ENCODE data around the gene GLRX.

GLRX gene

DNA sequence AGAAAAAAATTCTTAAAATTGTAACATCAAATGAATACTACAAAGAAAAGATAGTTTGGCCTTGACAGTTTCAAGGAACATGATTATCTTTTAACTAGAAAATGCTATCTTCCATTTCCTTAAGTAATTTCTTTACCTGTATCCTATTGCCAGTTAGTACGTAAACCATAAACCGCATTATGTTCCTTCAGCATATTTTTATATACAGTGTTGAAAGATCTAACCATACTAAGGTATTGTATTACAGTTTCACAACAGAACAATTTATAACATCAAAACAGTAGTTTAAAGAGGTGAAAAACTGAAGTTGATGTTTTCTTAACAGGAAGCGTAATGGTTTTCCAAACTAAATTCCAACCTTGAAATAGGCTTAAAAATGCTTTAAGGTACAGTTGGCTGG is 45.1 kb downstream of the GLRX start:
- DNase-seq, result no peak
- Histone ChIP-seq H3K9me3 (ENCODE audit: control extremely low read depth in 1 of 5, control insufficient read depth in 4 of 5, insufficient read depth in 2 of 5, low read depth in 1 of 5, low read length in 4 of 5) (no peaks in the 10 kb centered on the region), H3K4me1 (ENCODE audit: control extremely low read depth in 1 of 4, control insufficient read depth in 4 of 4, insufficient read depth in 4 of 4, low read length in 3 of 4) (peaks cover 16 to 48% (median 39%) of the 10 kb centered on the region in 4 experiments), H3K27ac (ENCODE audit: insufficient read depth in 1 of 2, low read depth in 1 of 2, low read length in 2 of 2, poor library complexity in 1 of 2, severe bottlenecking in 2 of 2) (no peak overlapping the region), H3K36me3 (ENCODE audit: control insufficient read depth in 4 of 4, insufficient read depth in 4 of 4, low read length in 3 of 4) (peaks cover 0 to 4% (median 1%) of the 10 kb centered on the region in 4 experiments), H3K4me3 (ENCODE audit: control insufficient read depth in 1 of 7, extremely low read depth in 1 of 7, insufficient read depth in 4 of 7, low read depth in 2 of 7, low read length in 6 of 7) (no peak overlapping the region), H3K27me3 (replicated peaks in 2 of 5; ENCODE audit: control insufficient read depth in 4 of 5, insufficient read depth in 5 of 5, low read length in 4 of 5) (no peaks in the 10 kb centered on the region)
- CTCF ChIA-PET, result interaction anchor here (0.7 to 0.8 kb wide), 2 partner anchors 105 to 132 kb away, joined by 3 read pairs; no protein-coding TSS in a partner anchor
- POLR2A ChIA-PET, result no interaction called here
- 100% methylated on average over 1 of the region's 3 CpGs for WGBS (ENCODE audit: insufficient coverage)

DNA sequence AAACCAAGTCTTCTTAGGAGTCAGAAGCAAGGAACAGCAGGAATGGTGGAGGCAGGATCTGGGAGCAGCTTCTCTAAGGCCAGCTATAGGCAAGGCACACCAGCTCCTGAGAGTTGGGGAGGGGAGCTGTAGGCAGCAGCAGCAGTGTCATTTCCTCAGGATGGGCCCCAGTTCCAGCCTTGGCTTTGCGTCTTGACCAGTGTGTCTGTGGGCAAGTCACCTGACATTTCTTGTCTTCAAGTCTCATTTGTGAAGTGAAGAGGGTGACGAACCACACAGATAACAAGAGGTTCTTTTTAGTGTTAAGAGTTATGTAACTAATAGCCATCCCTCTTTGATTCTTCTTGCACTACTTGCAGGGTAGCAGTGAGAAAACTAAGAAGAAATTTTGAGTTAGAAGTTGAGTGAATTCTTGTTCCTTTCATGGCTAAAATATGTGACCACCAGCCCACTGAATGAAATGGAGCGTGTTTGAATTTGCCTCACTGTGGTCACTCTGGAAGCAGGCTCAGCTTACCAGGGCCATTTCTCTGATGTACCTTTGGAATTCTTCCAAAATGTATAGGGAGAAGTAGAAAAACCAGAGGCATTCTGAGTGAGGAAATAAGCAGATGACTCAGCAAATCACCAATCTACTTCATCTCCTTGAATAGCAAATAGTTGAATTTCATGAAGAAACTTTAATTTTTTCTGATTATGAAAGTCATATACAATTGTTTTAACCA is 49.0 kb downstream of the GLRX start:
- H3K4me1 ChIP-seq (ENCODE audit: control extremely low read depth in 1 of 4, control insufficient read depth in 4 of 4, insufficient read depth in 4 of 4, low read length in 3 of 4), result peaks cover 7 to 21% (median 14%) of the 10 kb centered on the region in 4 experiments
- WGBS (ENCODE audit: insufficient coverage), result 11% methylated on average over 1 of the region's 3 CpGs
- ChIA-PET CTCF (interaction anchor here (0.5 to 1.0 kb wide), 4 partner anchors 12 to 109 kb away, joined by 3 read pairs; no protein-coding TSS in a partner anchor), POLR2A (interaction anchor here (0.6 kb wide), 1 partner anchor 84 kb away, joined by 4 read pairs; no protein-coding TSS in a partner anchor)
- DNase-seq, result peak; percentile 48 to 79 (median 72)
- H3K36me3 ChIP-seq (ENCODE audit: control insufficient read depth in 4 of 4, insufficient read depth in 4 of 4, low read length in 3 of 4), result peaks cover 0 to 17% (median 3%) of the 10 kb centered on the region in 4 experiments
- H3K9me3 ChIP-seq (ENCODE audit: control extremely low read depth in 1 of 5, control insufficient read depth in 4 of 5, insufficient read depth in 2 of 5, low read depth in 1 of 5, low read length in 4 of 5), result no peaks in the 10 kb centered on the region
- H3K4me3 ChIP-seq (ENCODE audit: control insufficient read depth in 1 of 7, extremely low read depth in 1 of 7, insufficient read depth in 4 of 7, low read depth in 2 of 7, low read length in 6 of 7), result peak overlapping the region in 3 of 7 experiments; percentile 3 to 42 (median 5)
- H3K27me3 ChIP-seq (replicated peaks in 2 of 5; ENCODE audit: control insufficient read depth in 4 of 5, insufficient read depth in 5 of 5, low read length in 4 of 5), result no peaks in the 10 kb centered on the region
- H3K27ac ChIP-seq (ENCODE audit: insufficient read depth in 1 of 2, low read depth in 1 of 2, low read length in 2 of 2, poor library complexity in 1 of 2, severe bottlenecking in 2 of 2), result peak overlapping the region; percentile 7 to 50

GRCh38 chr5:95771892-95772291 is 50.6 kb downstream of the GLRX start:
- no peaks in the 10 kb centered on the region for H3K9me3 ChIP-seq (ENCODE audit: control extremely low read depth in 1 of 5, control insufficient read depth in 4 of 5, insufficient read depth in 2 of 5, low read depth in 1 of 5, low read length in 4 of 5)
- ChIA-PET CTCF (interaction anchor here (1.0 to 2.5 kb wide), 7 partner anchors 9 to 108 kb away, joined by 3 to 11 read pairs (median 6); no protein-coding TSS in a partner anchor), POLR2A (interaction anchor here (0.6 kb wide), 1 partner anchor 9 kb away, joined by 3 read pairs; no protein-coding TSS in a partner anchor)
- no peak for DNase-seq
- no peaks in the 10 kb centered on the region for H3K27me3 ChIP-seq (replicated peaks in 2 of 5; ENCODE audit: control insufficient read depth in 4 of 5, insufficient read depth in 5 of 5, low read length in 4 of 5)
- no peak overlapping the region for H3K4me3 ChIP-seq (ENCODE audit: control insufficient read depth in 1 of 7, extremely low read depth in 1 of 7, insufficient read depth in 4 of 7, low read depth in 2 of 7, low read length in 6 of 7)
- H3K4me1 ChIP-seq (ENCODE audit: control extremely low read depth in 1 of 4, control insufficient read depth in 4 of 4, insufficient read depth in 4 of 4, low read length in 3 of 4), result peaks cover 7 to 21% (median 14%) of the 10 kb centered on the region in 4 experiments
- no CpG with 5 or more reads among the region's 2 CpGs for WGBS (ENCODE audit: insufficient coverage)
- peaks cover 0 to 21% (median 3%) of the 10 kb centered on the region in 4 experiments for H3K36me3 ChIP-seq (ENCODE audit: control insufficient read depth in 4 of 4, insufficient read depth in 4 of 4, low read length in 3 of 4)
- H3K27ac ChIP-seq (ENCODE audit: insufficient read depth in 1 of 2, low read depth in 1 of 2, low read length in 2 of 2, poor library complexity in 1 of 2, severe bottlenecking in 2 of 2), result no peak overlapping the region

GRCh38 chr5:95770830-95771708 is 51.5 kb downstream of the GLRX start:
- POLR2A ChIA-PET, result interaction anchor here (0.6 kb wide), 1 partner anchor 10 kb away, joined by 3 read pairs; no protein-coding TSS in a partner anchor
- WGBS (ENCODE audit: insufficient coverage), result 96% methylated on average over 5 of the region's 8 CpGs

GRCh38 chr5:95768731-95769130 is 53.8 kb downstream of the GLRX start:
- Histone ChIP-seq H3K4me3 (ENCODE audit: control insufficient read depth in 1 of 7, extremely low read depth in 1 of 7, insufficient read depth in 4 of 7, low read depth in 2 of 7, low read length in 6 of 7) (no peak overlapping the region), H3K9me3 (ENCODE audit: control extremely low read depth in 1 of 5, control insufficient read depth in 4 of 5, insufficient read depth in 2 of 5, low read depth in 1 of 5, low read length in 4 of 5) (no peaks in the 10 kb centered on the region), H3K4me1 (ENCODE audit: control extremely low read depth in 1 of 4, control insufficient read depth in 4 of 4, insufficient read depth in 4 of 4, low read length in 3 of 4) (peaks cover 3 to 14% (median 11%) of the 10 kb centered on the region in 4 experiments), H3K36me3 (ENCODE audit: control insufficient read depth in 4 of 4, insufficient read depth in 4 of 4, low read length in 3 of 4) (peaks cover 0 to 21% (median 5%) of the 10 kb centered on the region in 4 experiments), H3K27ac (ENCODE audit: insufficient read depth in 1 of 2, low read depth in 1 of 2, low read length in 2 of 2, poor library complexity in 1 of 2, severe bottlenecking in 2 of 2) (no peak overlapping the region), H3K27me3 (replicated peaks in 2 of 5; ENCODE audit: control insufficient read depth in 4 of 5, insufficient read depth in 5 of 5, low read length in 4 of 5) (no peaks in the 10 kb centered on the region)
- POLR2A ChIA-PET, result no interaction called here
- 98% methylated on average over 7 of the region's 9 CpGs for WGBS (ENCODE audit: insufficient coverage)
- no peak for DNase-seq
- CTCF ChIA-PET, result interaction anchor here (0.9 to 1.9 kb wide), 8 partner anchors 10 to 81 kb away, joined by 3 to 11 read pairs (median 4); no protein-coding TSS in a partner anchor

More at GRCh38 chr5:95770830-95771708, 51.5 kb downstream of the GLRX start:
- CTCF ChIA-PET, result interaction anchor here (1.0 to 2.5 kb wide), 13 partner anchors 8 to 126 kb away, joined by 3 to 11 read pairs (median 5); no protein-coding TSS in a partner anchor
- peaks cover 7 to 21% (median 14%) of the 10 kb centered on the region in 4 experiments for H3K4me1 ChIP-seq (ENCODE audit: control extremely low read depth in 1 of 4, control insufficient read depth in 4 of 4, insufficient read depth in 4 of 4, low read length in 3 of 4)
- no peaks in the 10 kb centered on the region for H3K9me3 ChIP-seq (ENCODE audit: control extremely low read depth in 1 of 5, control insufficient read depth in 4 of 5, insufficient read depth in 2 of 5, low read depth in 1 of 5, low read length in 4 of 5)
- H3K27ac ChIP-seq (ENCODE audit: insufficient read depth in 1 of 2, low read depth in 1 of 2, low read length in 2 of 2, poor library complexity in 1 of 2, severe bottlenecking in 2 of 2), result no peak overlapping the region
- H3K36me3 ChIP-seq (ENCODE audit: control insufficient read depth in 4 of 4, insufficient read depth in 4 of 4, low read length in 3 of 4), result peaks cover 0 to 21% (median 3%) of the 10 kb centered on the region in 4 experiments
- DNase-seq, result no peak
- no peaks in the 10 kb centered on the region for H3K27me3 ChIP-seq (replicated peaks in 2 of 5; ENCODE audit: control insufficient read depth in 4 of 5, insufficient read depth in 5 of 5, low read length in 4 of 5)
- H3K4me3 ChIP-seq (ENCODE audit: control insufficient read depth in 1 of 7, extremely low read depth in 1 of 7, insufficient read depth in 4 of 7, low read depth in 2 of 7, low read length in 6 of 7), result no peak overlapping the region

- ChIA-PET CTCF (no interaction called here), POLR2A (no interaction called here)
- DNase-seq, result no peak
- Histone ChIP-seq H3K9me3 (ENCODE audit: control extremely low read depth in 1 of 5, control insufficient read depth in 4 of 5, insufficient read depth in 2 of 5, low read depth in 1 of 5, low read length in 4 of 5) (no peaks in the 10 kb centered on the region), H3K27me3 (replicated peaks in 2 of 5; ENCODE audit: control insufficient read depth in 4 of 5, insufficient read depth in 5 of 5, low read length in 4 of 5) (no peaks in the 10 kb centered on the region), H3K4me3 (ENCODE audit: control insufficient read depth in 1 of 7, extremely low read depth in 1 of 7, insufficient read depth in 4 of 7, low read depth in 2 of 7, low read length in 6 of 7) (no peak overlapping the region), H3K36me3 (ENCODE audit: control insufficient read depth in 4 of 4, insufficient read depth in 4 of 4, low read length in 3 of 4) (peaks cover 0 to 8% (median 3%) of the 10 kb centered on the region in 4 experiments), H3K27ac (ENCODE audit: insufficient read depth in 1 of 2, low read depth in 1 of 2, low read length in 2 of 2, poor library complexity in 1 of 2, severe bottlenecking in 2 of 2) (no peak overlapping the region), H3K4me1 (ENCODE audit: control extremely low read depth in 1 of 4, control insufficient read depth in 4 of 4, insufficient read depth in 4 of 4, low read length in 3 of 4) (peaks cover 9 to 30% (median 18%) of the 10 kb centered on the region in 4 experiments)
- 100% methylated on average over 2 of the region's 6 CpGs for WGBS (ENCODE audit: insufficient coverage)
Observed at GRCh38 chr5:95763941-95764340, 58.6 kb downstream of the GLRX start.
